Measurements from ENCODE around the gene OR5D14.

DNA sequence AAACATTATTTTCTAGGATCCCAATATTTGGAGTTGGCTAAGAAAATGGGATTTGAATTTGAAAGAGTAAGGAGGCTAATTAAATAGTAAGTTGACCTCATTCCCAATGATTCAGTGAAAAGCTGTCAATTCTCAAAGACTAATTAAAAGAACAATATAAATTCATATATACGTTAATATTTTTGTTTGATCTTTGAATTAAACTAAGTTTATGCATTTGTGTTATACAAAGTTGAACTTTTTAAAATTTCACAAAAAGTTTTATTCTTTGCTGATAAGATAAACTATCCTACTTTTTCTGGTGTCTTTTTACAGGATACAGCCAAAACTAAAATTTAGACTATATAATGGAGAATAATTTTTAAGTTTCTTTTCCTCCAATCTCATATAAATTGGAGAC is 15.7 kb downstream of the OR5D14 start, which contains the start of gene OR5L1:
- no peak for TF ChIP-seq POLR2A (IDR thresholded peaks at IDR 0.05)
- TF ChIP-seq, protein P1, sequence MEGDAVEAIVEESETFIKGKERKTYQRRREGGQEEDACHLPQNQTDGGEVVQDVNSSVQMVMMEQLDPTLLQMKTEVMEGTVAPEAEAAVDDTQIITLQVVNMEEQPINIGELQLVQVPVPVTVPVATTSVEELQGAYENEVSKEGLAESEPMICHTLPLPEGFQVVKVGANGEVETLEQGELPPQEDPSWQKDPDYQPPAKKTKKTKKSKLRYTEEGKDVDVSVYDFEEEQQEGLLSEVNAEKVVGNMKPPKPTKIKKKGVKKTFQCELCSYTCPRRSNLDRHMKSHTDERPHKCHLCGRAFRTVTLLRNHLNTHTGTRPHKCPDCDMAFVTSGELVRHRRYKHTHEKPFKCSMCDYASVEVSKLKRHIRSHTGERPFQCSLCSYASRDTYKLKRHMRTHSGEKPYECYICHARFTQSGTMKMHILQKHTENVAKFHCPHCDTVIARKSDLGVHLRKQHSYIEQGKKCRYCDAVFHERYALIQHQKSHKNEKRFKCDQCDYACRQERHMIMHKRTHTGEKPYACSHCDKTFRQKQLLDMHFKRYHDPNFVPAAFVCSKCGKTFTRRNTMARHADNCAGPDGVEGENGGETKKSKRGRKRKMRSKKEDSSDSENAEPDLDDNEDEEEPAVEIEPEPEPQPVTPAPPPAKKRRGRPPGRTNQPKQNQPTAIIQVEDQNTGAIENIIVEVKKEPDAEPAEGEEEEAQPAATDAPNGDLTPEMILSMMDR (IDR thresholded peaks at IDR 0.05) = no peak

Data from testis (tissue), 2 donors.